C1 segment of cervical spinal cord (tissue), 14 donors: Measurements from ENCODE around the gene SLAMF9.

ENCODE experiments used
- DNase-seq, 14 donors: peaks; one replicate each; lab custom pipeline; 2025; lab: John Stamatoyannopoulos, UW

The SLAMF9 gene

DNA sequence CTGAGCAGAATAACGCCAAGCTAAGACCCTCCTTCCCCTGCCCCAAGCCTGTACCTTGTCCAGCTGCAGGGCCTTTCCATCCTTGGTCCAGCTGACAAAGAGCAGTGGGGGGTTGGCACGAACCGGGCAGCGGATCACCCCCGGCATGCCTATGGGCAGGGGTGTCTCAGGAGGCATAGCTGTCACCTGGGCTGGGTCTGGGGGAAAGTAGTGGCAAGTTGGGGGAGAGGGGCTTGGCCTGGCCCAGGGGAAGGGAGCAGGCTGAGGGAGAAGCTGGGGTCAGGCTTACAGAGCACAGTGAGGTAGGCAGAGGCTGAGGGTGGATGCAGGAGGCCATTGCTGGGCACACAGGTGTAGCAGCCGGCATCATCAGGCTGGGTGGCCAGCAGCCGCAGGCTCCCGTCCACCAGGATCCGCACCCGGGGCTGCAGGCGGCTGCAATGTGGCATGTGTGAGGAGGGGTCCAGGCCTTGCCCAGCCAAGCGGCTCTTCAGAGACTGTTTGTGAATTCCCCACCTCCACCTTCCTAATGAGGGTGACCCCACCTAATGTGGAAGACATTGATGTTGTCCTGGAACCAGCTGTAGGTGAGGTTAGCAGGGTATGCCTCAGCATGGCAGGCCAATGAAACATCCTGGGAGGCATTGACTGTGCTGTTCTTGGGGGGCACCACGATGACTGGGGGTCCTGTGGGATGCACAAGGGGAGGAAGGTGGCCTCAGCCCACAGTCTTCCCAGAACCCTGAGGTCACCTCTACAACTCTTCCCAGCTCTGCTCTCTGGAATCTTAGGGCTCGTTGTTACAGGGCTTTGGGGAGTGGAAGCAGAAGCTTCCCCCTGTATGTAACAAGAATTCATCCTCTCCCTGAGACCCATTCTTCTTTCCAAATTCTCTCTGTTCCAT is 19.6 kb downstream of the SLAMF9 start:
- DNase-seq, result no peak

DNA sequence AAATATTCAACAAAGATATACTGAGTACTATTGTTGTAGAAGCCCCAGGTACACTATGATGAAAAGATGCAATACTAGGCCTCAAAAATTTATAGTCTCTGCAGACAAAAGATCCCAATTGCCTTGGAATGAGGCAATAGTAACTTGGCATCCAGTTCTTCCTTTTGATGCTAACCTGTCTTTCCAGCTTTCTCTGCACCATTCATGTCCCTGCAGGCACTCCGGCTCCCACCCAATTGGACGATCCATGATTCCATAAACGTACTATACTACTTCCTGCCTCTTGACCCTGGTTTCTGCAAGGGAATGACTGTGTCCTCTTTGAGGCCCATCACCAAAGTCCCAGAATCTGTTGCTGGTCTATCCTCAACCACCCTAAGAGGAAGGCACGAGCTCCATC is 20.7 kb downstream of the SLAMF9 start:
- no peak for DNase-seq

DNA sequence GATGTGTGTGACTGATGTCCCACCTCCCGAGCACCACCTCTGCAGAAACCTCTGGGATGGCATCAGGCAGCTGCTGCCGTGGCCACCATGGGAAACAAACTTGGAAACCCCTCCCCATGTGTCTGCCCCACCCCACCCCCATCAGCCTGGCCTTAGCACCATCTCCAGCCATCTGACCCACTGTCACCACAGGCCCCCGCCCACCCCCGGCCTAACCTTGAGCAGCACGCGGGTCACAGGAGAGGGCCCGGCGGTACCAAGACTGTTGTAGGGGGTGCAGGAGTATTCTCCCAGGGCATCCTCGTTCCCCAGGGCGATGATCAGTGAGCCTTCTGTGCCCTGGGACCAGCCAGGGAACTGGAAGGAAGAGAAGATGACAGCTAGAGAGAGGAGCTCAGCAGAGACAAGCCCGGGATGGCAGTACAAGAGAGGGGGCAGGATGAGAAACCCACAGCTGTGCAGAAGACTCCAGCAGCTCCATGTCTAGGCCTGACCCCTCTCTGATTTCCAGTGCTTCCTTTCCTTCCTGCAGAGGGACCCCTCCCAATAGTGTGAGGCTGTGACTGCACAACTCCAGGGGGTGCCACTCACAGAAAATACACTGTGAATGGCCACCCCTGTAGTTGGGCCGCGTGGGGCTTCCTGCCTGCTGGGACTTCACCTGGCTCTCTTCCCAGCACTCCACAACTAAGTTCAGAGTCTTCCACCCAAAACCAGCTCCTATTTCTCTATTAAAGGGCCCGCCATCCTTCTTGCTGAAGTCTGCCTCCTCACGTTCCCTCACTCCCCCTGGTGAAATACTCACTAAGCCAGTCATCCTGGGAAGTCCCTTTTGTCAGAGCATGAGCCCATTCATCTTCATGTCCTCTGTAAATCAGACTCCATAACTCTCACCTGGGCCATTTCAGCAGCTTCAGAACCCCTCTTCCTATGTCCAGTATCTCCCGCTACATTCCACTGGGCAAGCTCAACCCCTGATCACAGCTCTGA is 21.4 kb downstream of the SLAMF9 start:
- no peak for DNase-seq

DNA sequence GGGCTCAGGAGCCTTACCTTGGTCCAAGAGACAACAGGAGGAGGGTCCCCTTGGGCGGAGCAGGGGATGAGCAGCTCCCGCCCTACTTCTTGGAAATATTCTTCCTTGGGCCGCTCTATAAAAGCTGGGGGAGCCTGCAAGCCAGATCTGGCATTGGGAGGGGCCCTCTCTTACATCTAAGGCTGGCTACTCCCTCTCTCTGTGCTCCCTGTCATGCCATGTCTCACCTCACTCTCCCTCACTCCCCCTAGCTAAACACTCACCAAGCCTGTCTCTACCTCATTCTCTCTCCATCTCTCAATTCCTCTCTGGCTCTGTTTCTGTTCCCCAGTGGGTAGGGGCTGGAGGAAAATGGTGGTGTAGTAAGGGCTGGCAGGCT is 22.3 kb downstream of the SLAMF9 start:
- DNase-seq, result no peak

DNA sequence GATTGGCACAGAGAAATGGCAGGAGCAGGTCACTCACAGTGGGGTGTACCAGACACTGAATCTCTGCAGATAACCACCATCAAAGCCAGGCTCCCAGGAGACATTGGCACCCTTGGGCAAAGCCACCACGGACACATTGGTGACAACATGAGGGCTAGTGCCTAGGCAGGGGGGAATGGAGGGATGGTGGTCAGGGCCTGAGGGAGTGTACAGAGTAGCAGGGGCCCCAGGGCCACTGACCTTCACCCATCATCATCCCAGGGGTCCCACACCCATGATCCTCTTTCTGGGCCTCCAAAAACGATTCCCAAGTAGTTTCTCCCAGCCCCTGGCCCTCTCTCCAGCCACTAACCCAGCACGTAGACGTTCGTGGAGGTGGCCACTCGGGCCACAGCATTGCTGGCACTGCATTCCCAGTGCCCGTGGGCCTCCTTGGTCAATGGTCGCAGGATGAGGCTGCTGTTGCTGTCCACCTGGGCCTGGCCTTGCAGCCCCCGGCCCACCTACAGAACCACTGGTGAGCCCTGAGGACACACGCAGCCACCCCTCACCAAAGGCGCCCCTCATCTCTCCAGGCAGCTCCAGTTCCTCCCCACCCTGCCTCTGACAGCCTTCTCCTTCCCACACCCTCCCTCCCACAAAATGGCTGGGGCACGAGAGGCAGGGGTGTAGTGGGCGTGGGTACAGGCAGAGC is 22.8 kb downstream of the SLAMF9 start:
- no peak for DNase-seq

DNA sequence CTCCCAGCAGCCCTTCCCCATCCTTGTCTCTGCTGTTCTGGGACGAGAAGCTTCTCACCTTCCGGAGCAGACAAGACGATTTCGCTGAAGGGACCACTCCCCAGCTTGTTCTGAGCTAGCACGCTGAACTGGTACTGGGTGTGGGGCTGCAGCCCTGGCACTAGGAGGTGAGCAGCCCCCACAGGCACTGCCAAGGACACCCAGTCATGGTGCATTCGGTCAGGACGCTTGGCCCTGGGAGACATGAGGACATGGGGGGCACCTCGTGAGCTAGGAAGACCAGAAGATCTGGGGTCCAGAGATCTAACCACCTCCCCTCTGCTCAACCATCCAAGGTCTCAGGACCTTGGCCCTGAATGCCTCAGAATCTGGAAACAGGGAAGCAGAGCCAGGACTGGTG is 23.4 kb downstream of the SLAMF9 start:
- no peak for DNase-seq

DNA sequence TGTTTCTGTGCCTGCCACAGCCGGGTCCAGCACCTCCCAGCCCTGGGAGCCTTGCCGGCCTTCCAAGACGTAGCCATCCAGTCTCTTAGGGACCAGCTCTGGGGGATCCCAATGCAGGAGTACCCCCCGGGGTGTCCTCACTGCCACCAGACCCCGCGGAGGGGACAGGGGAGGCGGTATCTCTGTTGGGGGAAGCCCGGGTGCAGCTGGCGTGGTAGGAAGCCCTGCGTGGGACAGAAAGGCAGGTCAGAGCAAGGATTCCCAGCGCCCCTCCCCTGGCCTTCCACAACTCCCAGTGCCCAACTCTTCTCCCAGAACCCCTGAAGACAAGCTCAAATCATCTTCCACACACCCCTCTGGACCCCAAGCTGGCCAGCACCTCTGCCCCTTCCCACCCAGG is 23.8 kb downstream of the SLAMF9 start:
- no peak for DNase-seq

DNA sequence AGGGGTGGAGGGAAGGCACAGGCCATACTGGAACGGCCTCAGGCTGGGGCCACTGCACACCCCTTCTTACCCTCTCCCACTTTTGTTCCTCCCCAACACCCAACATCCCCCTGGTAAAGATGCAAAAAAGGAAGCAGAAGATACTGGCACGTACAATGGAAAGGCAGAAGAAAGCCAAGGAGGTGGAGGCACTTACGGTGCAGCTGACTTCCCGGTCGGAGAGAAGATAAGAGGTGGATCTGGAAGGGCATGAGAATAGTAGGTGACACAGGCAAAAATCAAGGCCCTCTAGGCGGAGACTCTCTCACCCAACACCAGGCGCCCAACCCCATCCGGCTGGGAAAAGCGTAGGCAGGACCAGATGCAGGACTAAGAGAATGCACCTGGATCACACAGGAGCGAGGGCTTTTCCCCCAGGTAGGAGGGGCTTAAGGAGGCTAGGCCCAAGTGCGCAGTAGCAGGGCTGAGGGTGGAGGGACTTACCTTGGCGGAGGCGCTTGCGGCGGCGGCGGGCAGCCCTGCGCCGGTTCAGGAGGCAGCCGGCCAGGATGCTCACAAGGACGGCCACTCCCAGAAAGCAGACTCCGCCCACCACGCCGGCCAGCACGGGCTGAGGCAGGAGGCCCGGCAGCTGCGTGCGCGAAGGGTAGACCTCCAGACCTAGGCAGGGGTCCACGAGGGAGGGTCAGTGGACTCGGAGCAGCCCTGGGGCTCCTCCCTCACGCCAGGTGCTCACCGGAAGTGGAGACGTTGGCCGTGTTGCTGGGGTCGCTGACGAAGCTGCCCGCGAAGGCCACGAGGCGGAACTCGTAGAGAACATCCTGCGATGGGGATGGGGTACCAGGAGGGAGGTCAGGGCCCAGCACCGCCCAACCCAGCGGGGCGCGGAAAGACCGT is 24.6 kb downstream of the SLAMF9 start:
- no peak for DNase-seq

DNA sequence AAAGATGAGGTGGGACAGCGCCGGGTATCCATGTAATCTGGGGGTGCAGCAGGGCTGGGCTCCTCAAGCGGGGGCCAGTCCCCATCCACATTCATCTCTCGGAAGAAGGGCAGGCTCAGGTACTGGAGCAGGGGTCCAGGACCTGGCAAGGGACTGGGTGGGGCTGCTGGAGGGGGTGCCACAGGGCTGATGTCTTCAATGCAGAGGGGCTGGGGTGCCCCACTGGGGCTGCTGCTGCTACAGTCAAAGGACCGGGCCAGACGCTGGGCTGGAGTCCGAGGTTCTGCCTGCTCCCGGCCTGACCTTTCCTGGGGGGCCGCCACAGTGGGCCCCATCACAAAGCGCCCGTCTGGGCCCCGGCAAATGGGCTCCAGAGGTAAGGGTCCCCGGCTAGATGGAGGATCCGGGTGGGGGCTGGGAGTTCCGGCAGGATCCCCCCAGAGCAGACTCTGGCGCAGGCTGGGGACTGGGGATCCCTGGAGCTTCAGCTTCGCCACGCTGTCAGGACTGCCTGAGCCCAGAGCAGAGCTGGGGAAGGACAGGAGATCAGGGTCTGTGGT is 25.5 kb downstream of the SLAMF9 start:
- no peak for DNase-seq

DNA sequence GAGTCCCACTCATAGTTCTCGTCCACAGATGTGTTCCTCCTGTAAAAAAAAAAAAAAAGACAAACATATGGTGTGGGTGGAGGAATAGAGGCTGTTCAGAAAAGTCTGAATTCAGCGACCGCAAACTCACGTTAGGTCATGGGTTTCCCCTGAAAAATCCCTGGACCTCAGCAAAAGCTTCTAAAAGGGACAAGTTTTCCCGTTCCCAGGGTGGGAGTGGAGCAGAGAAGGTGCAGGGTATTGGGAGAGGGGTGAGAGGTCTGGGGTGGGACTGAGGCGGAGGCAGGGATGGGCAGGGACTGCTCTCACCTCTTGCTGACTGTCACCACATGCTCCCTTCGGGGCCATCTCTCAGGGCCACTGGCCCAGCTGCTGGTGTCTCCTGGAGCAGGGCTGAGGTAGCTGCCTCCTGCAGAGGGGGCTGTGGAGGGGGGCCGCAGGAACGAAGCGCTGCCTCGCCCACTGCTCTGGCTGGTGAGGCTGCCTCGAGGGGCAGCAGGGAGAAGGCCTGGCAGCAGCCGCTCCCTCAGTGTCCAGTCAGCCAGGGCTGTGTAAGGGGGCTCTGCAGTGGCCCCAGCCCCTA is 26.1 kb downstream of the SLAMF9 start:
- DNase-seq, result no peak

DNA sequence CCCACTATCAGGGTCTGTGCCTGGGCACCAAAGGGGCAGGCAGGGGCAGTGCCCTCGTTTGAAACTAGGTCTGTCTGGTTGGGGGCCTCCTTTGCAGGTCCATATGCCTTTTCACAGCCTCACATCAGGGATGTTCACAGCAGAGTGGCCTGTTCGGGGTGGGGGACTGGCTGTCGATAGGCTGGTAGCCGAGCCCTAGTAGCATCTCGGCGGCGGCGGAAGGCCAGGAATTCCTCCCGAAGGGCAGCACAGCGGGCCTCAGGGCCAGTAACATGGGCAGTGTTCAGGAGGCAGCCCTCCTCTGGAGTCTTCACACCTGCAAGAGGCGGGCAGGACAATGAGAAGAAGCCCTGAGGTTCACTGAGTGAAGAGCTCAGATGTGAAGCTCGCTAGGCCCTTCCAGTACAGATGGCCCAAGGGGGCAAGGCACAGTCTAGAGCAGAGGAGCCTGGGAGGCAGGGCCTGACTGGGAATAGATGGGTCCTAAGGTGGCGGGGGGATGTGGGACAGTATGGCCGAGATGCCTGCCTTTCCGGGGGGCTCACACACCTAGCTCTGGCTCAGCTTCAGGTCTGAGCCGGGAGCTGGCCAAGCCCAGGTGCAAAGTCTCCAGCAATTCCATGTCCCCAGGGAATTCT is 26.7 kb downstream of the SLAMF9 start:
- no peak for DNase-seq

DNA sequence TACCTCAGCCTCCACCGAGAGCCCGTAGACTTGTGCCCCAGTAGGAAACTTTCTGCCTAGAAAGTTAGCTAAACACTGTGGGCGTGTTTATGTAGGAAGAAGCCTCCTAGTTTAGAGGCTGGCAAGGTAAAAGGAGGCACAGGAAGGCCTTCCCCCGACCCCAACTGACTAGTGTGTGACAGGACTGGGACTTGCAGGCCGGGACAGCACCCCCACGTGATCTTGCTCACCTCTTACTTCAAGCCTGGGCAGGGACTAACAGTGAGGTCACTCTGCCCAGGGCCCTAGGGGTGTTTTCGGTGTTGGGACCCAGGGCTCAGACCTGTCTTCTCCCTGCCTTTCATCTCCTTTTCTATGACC is 28.3 kb downstream of the SLAMF9 start:
- DNase-seq, result no peak

DNA sequence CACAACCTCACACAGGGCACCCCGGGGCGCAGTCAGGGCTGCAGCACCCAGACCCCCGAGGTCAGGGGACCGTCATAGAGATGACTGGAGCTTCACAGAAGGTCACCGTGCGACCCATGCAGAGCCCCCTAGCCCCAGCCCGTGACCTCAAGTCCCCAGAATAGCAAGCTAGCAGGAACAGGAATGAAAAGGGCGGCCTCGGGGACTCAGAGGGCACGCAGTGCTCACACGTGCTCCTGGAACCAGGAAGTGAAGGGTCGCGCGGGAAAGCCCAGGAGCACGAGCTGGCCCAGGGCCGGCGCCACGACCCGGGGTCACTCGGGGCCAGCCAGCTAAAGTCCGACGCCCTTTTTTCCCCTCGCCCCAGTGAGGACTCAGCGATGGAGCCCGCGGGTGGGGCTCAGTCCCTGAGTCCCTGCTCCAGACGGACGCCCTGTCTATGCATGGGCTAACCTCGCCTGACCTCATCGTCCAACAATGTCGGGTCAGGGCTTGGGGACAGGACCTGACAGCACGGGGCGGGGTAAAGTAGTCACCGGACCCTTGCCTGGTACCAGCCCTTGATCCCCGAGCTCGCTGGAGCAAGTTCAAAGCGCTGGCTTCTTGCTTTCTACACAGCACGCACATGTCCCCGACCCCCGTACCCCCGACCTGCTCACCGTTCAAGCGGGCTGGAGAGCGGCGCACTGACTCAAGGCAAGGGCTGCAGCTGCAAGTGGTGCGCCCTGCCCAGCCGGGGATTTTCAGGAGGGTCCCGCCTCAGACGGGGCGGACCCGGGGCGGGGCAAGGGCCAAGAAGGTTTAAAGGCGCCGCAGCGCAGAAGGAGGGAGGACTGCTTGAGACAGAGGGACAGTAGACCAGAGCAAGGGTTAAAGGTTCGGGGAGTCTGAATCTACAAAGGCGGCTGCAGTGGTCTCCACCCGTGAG is 29.0 kb downstream of the SLAMF9 start, which contains the start of gene TAGLN2:
Gene TAGLN2, minus strand, starts transcription at position 717 of the 928 bp plus-strand sequence. CDS start 4,998 bp downstream, outside the sequence.
- peak in 11 of 14 donors; percentile 6 to 81 (median 52) for DNase-seq

DNA sequence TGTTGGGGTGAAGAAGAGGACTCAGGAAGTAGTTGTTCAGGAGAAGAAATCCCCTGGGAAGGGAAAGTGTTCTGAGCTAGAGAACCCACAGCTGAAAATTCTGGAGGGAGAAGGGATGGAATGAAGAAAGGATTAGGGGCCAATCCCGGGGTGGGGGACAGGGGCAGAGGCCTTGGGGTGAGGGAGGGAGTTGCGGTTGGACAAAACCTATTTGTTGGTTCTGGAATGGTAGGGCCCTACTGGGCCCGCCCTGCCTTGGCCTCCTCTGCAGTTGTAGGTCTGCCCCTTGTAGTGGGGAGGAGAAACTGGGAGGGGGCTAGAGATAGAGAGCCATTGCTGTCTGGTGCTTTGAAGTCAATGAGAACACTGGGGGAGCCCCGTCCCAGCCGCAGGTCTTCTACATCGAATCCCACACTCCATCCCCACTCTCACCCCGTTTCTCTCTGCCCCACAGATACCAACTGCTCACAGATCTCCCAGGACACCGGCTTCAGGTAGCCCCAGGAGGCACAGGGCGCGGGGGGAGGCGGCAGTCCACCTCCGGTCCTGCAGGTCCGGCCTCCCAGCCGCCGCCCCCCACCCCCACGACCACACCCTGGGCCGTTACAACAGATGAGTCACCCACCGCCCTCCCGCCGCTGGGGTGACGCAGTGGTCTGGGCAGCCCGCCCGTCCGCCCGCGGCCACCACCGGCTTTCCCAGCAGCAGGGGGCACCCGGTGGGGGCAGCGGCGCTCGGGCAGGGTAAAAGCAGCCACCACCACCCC is 29.8 kb downstream of the SLAMF9 start:
- peak in 7 of 14 donors; percentile 22 to 90 (median 27) for DNase-seq

DNA sequence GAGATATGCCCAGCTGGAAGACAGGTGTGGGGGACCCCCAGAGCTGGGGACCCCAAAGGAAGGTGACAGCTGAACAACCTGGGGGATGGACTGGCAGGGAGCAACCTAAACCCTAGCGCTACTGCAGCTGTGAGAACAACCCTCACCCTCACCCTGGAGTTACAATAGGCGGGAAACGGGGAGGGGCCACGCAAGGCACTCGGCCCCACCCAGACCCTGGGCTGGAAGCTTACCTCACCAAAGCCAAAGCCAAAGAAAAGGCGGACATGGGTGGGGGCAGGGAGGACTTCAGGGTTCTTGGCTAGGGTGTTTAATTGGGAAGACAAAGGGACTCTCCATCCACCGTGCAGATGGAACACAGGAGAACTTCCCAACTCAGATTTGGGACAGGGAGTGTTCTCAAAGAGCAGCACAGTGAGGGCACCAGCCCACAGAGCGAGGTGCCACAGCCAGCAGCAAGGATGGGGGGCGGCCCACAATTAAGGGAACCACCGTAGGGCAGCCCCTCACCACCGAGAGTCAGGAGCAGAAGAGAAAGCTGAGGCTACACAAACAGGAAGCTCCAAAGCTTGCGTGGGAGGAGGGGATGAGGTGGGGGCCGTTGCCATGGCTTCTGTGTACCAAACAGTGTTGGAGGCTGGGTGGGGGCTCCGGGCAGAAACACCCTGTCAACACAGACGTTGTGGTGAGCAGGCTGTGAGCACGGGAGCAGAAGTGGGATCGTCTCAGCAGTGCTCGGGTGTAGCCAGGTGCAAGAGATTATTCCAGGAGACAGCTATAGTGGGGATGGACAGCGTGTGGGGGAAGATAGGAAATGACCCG is 30.6 kb downstream of the SLAMF9 start:
- peak in 5 of 14 donors; percentile 16 to 40 (median 29) for DNase-seq

DNA sequence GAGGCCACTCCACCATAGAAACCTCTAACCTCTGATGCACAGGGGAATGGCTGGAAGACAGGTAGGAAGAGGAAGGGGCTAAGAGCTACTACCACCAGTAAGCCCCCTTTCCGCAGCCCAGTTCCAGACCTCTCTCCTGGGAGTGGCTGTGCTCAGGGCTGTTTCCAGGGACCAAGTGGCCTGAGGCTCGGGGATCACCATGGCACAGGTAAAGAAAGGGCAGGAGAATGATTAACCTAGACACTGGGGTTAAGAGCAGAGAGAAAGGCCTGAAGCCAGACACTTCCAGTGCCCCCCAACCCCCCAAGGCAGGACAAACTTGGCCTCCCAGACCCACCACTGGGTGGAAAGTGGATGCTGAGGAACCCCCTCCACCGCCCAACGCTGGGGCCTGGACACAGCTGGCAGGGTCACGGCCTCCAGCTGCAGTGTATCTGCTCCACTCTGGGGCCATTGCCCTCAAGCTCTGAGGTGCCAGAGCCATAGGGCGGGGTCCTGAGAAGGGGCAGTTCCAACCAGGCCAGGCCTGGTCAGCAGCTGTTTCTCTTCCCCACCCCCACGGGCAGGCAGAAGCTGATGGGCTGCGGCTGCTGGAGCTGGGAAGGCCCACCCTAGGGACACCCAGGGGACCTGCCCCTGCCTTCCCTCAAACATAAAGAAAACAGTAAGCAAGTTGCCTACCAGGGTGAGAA is 31.4 kb downstream of the SLAMF9 start:
- DNase-seq, result no peak
